Suprapubic skin (tissue), 4 donors: ENCODE data around the gene TPSAB1.
"Not testable (repeated sequence)": the region's sequence is repeated elsewhere in the genome, so short reads cannot be mapped to it uniquely, and the experiment has no call there.

Experiments used
- POLR2A ChIP-seq, 2 donors: fragments of 450-650 bp; IDR thresholded peaks; one replicate each; pipeline ENCODE4 v1.6.1; 2017; ENCODE audit warnings: antibody characterized with exemption in 2 of 2, mild to moderate bottlenecking in 2 of 2, moderate library complexity in 2 of 2
- POLR2AphosphoS5 ChIP-seq, 3 donors: sonication (generic); formaldehyde crosslinking; IDR thresholded peaks; one replicate each; pipeline ENCODE4 v1.6.1; 2017; ENCODE audit warnings: antibody characterized with exemption in 3 of 3
- TF ChIP-seq, protein P1 (sequence below), 2 donors: fragments of 200-600 bp in 1 of 2; fragments of 450-650 bp in 1 of 2; sonication (generic) in 1 of 2; IDR thresholded peaks; one replicate each; pipeline ENCODE4 v1.5.1; 2016 to 2019; ENCODE audit warnings: antibody characterized with exemption in 2 of 2, mild to moderate bottlenecking in 1 of 2, moderate library complexity in 1 of 2

DNA sequence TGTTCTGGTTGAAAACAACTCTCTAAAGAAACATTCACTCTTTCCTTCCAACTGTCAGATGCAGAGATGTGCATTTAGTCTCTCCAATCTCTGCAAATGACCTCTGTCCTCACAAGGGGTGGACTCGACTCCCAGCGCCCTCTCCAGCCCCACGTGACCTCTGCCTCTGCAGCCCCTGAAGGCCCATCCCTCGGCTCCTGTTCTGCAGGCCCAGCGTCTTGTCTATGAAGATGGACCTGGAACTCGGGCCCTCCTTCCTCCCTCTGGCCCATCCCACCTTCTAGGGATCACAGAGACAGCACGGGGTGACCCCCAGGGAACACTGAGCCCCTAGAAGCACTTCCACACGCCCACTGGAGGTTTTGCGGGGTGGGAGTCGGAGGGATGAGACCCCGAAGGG is 2.9 kb downstream of the TPSAB1 start:
- TF ChIP-seq, protein P1, sequence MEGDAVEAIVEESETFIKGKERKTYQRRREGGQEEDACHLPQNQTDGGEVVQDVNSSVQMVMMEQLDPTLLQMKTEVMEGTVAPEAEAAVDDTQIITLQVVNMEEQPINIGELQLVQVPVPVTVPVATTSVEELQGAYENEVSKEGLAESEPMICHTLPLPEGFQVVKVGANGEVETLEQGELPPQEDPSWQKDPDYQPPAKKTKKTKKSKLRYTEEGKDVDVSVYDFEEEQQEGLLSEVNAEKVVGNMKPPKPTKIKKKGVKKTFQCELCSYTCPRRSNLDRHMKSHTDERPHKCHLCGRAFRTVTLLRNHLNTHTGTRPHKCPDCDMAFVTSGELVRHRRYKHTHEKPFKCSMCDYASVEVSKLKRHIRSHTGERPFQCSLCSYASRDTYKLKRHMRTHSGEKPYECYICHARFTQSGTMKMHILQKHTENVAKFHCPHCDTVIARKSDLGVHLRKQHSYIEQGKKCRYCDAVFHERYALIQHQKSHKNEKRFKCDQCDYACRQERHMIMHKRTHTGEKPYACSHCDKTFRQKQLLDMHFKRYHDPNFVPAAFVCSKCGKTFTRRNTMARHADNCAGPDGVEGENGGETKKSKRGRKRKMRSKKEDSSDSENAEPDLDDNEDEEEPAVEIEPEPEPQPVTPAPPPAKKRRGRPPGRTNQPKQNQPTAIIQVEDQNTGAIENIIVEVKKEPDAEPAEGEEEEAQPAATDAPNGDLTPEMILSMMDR (IDR thresholded peaks at IDR 0.05), result not testable (repeated sequence)
- TF ChIP-seq POLR2AphosphoS5, POLR2A (IDR thresholded peaks at IDR 0.05): not testable (repeated sequence)
